ENCODE data around the gene CYP2E1. TPM values are rescaled to one million over a fixed set of nuclear protein-coding genes. Genes with fewer than 3 reads are reported as not detected.

Gene CYP2E1
- total and polyA plus RNA-seq, 2 donors (not counting 1 experiment from before 2014, with no cell fraction given), result 1.1 to 1.3 TPM

DNA sequence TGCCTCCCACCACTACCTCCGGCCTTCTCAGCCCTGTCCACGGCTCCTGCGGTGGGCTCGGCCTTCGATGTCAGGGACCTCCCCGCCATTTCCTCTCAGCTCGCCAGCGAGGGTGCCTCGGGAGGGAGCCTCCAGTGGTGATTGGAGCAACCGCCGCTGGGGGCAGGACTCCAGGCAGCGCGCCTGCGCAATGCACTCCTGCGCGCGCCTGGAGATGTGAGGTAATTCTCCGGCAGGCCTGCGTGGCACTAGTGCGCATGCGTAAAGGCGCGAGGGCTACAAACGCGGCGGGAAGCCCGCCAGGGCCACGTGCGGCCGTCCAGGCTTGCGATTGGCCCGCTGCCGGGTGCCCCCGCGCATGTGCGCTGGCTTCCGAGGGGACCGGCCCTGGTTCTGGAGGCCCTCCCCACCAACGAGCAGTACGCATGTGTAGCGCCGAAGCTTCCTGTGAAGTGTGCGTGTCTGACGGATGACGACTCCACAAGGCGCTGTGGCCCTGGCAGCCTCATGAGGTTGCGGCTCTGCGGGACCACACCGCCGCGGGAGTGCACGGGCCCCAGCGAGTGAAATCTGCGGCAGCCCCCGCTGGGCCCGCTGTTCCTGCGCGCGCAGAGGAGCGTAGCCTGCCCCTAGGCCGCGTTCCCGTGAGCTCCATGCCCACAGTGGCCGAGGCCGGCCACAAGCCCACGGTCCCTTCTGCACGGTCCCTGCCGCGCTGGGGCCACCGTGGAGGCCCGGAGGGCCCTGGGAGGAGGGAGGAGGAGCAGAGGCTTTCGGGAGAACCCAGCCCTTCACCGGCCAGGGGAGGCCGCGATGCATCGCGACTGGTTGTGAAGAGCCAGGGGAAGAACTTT, 38.5 kb downstream of the CYP2E1 start, which contains the start of gene SYCE1:
Gene SYCE1, minus strand, starts transcription at position 143 of the 854 bp plus-strand sequence. Its CDS starts 54 bp downstream, at position 89.
- intact Hi-C loops (cut with micrococcal nuclease), result no loop called here
- no peak for ATAC-seq (ENCODE audit: low read depth)

DNA sequence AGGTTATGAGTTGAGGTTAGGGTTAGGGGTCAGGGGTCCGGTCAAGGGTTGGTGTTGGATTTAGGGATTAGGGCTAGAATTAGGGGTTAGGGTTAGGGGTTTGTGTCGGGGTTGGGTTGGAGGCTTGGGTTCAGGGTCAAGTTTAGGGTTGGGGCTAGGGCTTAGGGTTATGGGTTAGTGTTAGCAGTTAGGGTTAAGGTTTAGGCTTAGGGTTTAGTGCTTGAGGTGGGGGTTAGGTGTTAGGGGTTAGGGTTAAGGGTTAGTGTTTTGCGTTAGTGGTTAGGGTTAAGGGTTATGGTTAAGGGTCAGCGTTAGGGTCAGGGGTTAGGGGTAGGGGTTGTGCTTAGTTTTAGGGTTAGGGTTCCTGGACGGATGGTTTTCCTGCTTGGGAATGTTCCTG, 40.0 kb downstream of the CYP2E1 start:
- Histone ChIP-seq H3K79me2 (ENCODE audit: control insufficient read depth, insufficient read depth, low read length) (no peaks in the 10 kb centered on the region), H2AFZ (ENCODE audit: insufficient read depth, low read depth, low read length, poor library complexity, severe bottlenecking) (no peak overlapping the region), H3K4me2 (replicated peaks; ENCODE audit: low read depth, low read length, poor library complexity, severe bottlenecking) (no peak overlapping the region), H3K9me3 (ENCODE audit: control extremely low read depth in 1 of 3, control insufficient read depth in 2 of 3, insufficient read depth in 1 of 3, low read length in 2 of 3) (peaks cover 0 to 35% (median 1%) of the 10 kb centered on the region in 3 donors), H3K4me1 (ENCODE audit: control insufficient read depth in 2 of 2, insufficient read depth in 2 of 2, low read length in 2 of 2) (no peaks in the 10 kb centered on the region), H3K9ac (ENCODE audit: low read length) (no peak overlapping the region), H3K4me3 (ENCODE audit: control extremely low read depth in 1 of 5, extremely low read depth in 1 of 5, insufficient read depth in 1 of 5, low read depth in 2 of 5, low read length in 4 of 5) (no peak overlapping the region), H3K36me3 (replicated peaks in 1 of 2; ENCODE audit: control extremely low read depth in 1 of 2, control insufficient read depth in 1 of 2, extremely low read depth in 1 of 2, insufficient read depth in 2 of 2, low read length in 1 of 2) (no peaks in the 10 kb centered on the region), H3K27ac (ENCODE audit: low read length in 2 of 2) (no peak overlapping the region), H4K20me1 (ENCODE audit: control insufficient read depth, insufficient read depth, low read length, poor library complexity, severe bottlenecking) (no peaks in the 10 kb centered on the region), H3K27me3 (replicated peaks in 1 of 4; ENCODE audit: control extremely low read depth in 1 of 4, control insufficient read depth in 3 of 4, insufficient read depth in 4 of 4, low read length in 3 of 4) (peaks cover 0 to 3% (median 2%) of the 10 kb centered on the region in 4 experiments)
- Mint-ChIP-seq H3K27me3 (peaks cover 9% of the 10 kb centered on the region), H3K4me1 (no peaks in the 10 kb centered on the region), H3K4me3 (no peak overlapping the region), H3K27ac (no peak overlapping the region), H3K9me3 (ENCODE audit: insufficient read depth) (no peaks in the 10 kb centered on the region)
- no peak for ATAC-seq (ENCODE audit: low read depth)
- TF ChIP-seq EZH2 (IDR thresholded peaks at IDR 0.05; ENCODE audit: borderline replicate concordance, insufficient read depth, low read depth, low read length, poor library complexity, severe bottlenecking), result no peak
- TF ChIP-seq, protein P1, sequence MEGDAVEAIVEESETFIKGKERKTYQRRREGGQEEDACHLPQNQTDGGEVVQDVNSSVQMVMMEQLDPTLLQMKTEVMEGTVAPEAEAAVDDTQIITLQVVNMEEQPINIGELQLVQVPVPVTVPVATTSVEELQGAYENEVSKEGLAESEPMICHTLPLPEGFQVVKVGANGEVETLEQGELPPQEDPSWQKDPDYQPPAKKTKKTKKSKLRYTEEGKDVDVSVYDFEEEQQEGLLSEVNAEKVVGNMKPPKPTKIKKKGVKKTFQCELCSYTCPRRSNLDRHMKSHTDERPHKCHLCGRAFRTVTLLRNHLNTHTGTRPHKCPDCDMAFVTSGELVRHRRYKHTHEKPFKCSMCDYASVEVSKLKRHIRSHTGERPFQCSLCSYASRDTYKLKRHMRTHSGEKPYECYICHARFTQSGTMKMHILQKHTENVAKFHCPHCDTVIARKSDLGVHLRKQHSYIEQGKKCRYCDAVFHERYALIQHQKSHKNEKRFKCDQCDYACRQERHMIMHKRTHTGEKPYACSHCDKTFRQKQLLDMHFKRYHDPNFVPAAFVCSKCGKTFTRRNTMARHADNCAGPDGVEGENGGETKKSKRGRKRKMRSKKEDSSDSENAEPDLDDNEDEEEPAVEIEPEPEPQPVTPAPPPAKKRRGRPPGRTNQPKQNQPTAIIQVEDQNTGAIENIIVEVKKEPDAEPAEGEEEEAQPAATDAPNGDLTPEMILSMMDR (IDR thresholded peaks at IDR 0.05), result no peak
- intact Hi-C loops (cut with micrococcal nuclease), result no loop called here
- DNase-seq, result no peak
- POLR2A ChIA-PET, result no interaction called here
- WGBS (ENCODE audit: insufficient coverage), result 89% methylated on average over 3 of the region's 5 CpGs
- CTCF ChIA-PET, result no interaction called here

More for the DNA sequence above, 38.5 kb downstream of the CYP2E1 start, which contains the start of gene SYCE1:
- Histone ChIP-seq H3K4me1 (ENCODE audit: control insufficient read depth in 2 of 2, insufficient read depth in 2 of 2, low read length in 2 of 2) (no peaks in the 10 kb centered on the region), H3K9me3 (ENCODE audit: control extremely low read depth in 1 of 3, control insufficient read depth in 2 of 3, insufficient read depth in 1 of 3, low read length in 2 of 3) (peaks cover 0 to 32% (median 0%) of the 10 kb centered on the region in 3 donors), H2AFZ (ENCODE audit: insufficient read depth, low read depth, low read length, poor library complexity, severe bottlenecking) (no peak within 1 kb of the TSS), H3K79me2 (ENCODE audit: control insufficient read depth, insufficient read depth, low read length) (no peaks in the 10 kb centered on the region), H3K4me3 (ENCODE audit: control extremely low read depth in 1 of 5, extremely low read depth in 1 of 5, insufficient read depth in 1 of 5, low read depth in 2 of 5, low read length in 4 of 5) (no peak within 1 kb of the TSS), H3K27me3 (replicated peaks in 1 of 4; ENCODE audit: control extremely low read depth in 1 of 4, control insufficient read depth in 3 of 4, insufficient read depth in 4 of 4, low read length in 3 of 4) (peaks cover 0 to 3% (median 2%) of the 10 kb centered on the region in 4 experiments), H3K27ac (ENCODE audit: low read length in 2 of 2) (peak within 1 kb of the TSS in 1 of 2 donors; percentile 2), H4K20me1 (ENCODE audit: control insufficient read depth, insufficient read depth, low read length, poor library complexity, severe bottlenecking) (no peaks in the 10 kb centered on the region), H3K36me3 (replicated peaks in 1 of 2; ENCODE audit: control extremely low read depth in 1 of 2, control insufficient read depth in 1 of 2, extremely low read depth in 1 of 2, insufficient read depth in 2 of 2, low read length in 1 of 2) (no peaks in the 10 kb centered on the region), H3K4me2 (replicated peaks; ENCODE audit: low read depth, low read length, poor library complexity, severe bottlenecking) (no peak within 1 kb of the TSS), H3K9ac (ENCODE audit: low read length) (no peak within 1 kb of the TSS)
- Mint-ChIP-seq H3K4me3 (no peak within 1 kb of the TSS), H3K27ac (no peak within 1 kb of the TSS), H3K9me3 (ENCODE audit: insufficient read depth) (no peaks in the 10 kb centered on the region), H3K4me1 (no peaks in the 10 kb centered on the region), H3K27me3 (peaks cover 9% of the 10 kb centered on the region)
- peak; percentile 52 for DNase-seq
- TF ChIP-seq, protein P1 (IDR thresholded peaks at IDR 0.05), result no peak
- no peak for TF ChIP-seq EZH2 (IDR thresholded peaks at IDR 0.05; ENCODE audit: borderline replicate concordance, insufficient read depth, low read depth, low read length, poor library complexity, severe bottlenecking)
- ChIA-PET CTCF (no interaction called here), POLR2A (no interaction called here)
- WGBS (ENCODE audit: insufficient coverage), result 75% methylated on average over 77 of the region's 77 CpGs
